BLaER1 treated with 17β-estradiol and CSF1 and Interleukin-3, amounts not matched to agents 10 nM and 100 nM (cell line): ENCODE results near the gene POLR2M.

Experiments
- H3K27ac ChIP-seq, 11 experiments: shearing (Covaris generic); formaldehyde crosslinking; 2 replicates each; pipeline ENCODE4 v1.8.1; 2022
- H3K27me3 ChIP-seq, 11 experiments: shearing (Covaris generic); formaldehyde crosslinking; 2 replicates each; pipeline ENCODE4 v1.8.1; 2022
- H3K36me3 ChIP-seq, 11 experiments: shearing (Covaris generic); formaldehyde crosslinking; 2 replicates each; pipeline ENCODE4 v1.8.1; 2022
- H3K4me1 ChIP-seq, 10 experiments: shearing (Covaris generic); formaldehyde crosslinking; 2 replicates each; pipeline ENCODE4 v1.8.1; 2022
- H3K4me2 ChIP-seq, 11 experiments: shearing (Covaris generic); formaldehyde crosslinking; 2 replicates each; pipeline ENCODE4 v1.8.1; 2022
- H3K4me3 ChIP-seq, 10 experiments: shearing (Covaris generic); formaldehyde crosslinking; 2 replicates each; pipeline ENCODE4 v1.8.1; 2022
- H3K9ac ChIP-seq, 11 experiments: shearing (Covaris generic); formaldehyde crosslinking; 2 replicates each; pipeline ENCODE4 v1.8.1; 2022
- H3K9me3 ChIP-seq, 11 experiments: shearing (Covaris generic); formaldehyde crosslinking; replicated peaks in 1 of 11; 2 replicates each; pipeline ENCODE4 v1.8.1; 2022
- H4K20me1 ChIP-seq, 11 experiments: shearing (Covaris generic); formaldehyde crosslinking; 2 replicates each; pipeline ENCODE4 v1.8.1; 2022
- Cebpa-rat ChIP-seq, 11 experiments: shearing (Covaris generic); IDR thresholded peaks; 2 replicates each; pipeline ENCODE4 v1.8.1; 2022

Gene POLR2M

DNA sequence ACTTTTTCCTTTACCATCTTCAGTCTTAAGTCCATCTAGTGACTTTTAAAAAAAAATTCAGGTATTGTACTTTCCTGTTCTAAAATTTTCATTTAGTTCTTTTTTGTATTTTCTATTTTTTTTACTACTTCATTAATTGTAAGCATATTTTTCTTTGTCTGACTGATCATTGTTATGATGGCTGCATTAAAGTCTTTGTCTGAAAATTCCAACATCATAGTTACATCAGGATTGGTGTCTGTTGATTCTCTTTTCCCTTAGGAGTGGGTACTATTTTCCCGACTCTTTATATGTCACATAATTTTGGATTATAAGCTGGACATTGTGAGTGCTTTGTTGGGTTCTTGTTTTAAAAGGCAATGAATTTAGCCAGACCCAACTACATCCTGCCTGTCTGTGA lies 34.9 kb upstream of the POLR2M start:
- H3K4me3 ChIP-seq, result no peak overlapping the region
- H3K36me3 ChIP-seq, result no peaks in the 10 kb centered on the region
- no peaks in the 10 kb centered on the region for H3K9me3 ChIP-seq
- no peaks in the 10 kb centered on the region for H4K20me1 ChIP-seq
- TF ChIP-seq Cebpa-rat (IDR thresholded peaks at IDR 0.05), result no peak
- H3K27ac ChIP-seq, result no peak overlapping the region
- no peak overlapping the region for H3K9ac ChIP-seq
- no peak overlapping the region for H3K4me2 ChIP-seq
- no peaks in the 10 kb centered on the region for H3K4me1 ChIP-seq
- no peaks in the 10 kb centered on the region for H3K27me3 ChIP-seq

DNA sequence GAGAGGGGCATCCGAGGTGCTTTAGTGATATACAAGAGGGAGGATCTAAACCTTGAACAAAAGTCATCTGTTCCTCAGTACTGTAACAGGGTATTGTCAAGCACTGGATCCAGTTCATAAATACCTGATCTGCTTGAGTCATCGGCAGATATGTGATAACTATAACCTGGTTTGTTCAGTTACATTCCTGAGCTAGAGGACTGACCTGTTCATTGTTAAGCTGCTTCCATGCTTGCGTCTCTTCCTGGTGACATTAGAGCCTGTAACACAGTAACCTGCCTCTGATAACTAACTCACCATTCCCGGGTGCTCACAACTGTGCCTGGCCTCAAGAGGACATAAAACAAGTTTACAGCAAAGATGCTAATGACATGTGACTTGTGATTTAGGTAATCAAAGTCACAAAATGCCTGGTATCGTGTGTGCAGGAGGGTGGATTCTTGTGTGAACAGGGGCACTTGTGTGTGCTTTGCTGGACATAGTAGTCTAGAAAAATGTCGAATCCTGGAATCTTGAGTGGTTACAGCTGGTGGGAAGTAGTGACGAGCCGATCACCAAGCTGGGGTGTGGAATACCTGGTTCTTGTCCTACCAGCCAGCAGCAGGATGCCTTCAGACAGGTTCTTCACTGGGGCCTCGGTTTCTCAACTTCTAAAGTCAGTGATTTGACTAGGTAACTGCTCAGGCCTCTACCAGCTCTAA lies 30.9 kb upstream of the POLR2M start:
- Histone ChIP-seq H3K27ac (no peak overlapping the region), H3K9me3 (no peaks in the 10 kb centered on the region), H3K4me2 (no peak overlapping the region), H3K4me3 (no peak overlapping the region), H3K9ac (no peak overlapping the region), H3K27me3 (no peaks in the 10 kb centered on the region), H3K36me3 (no peaks in the 10 kb centered on the region), H3K4me1 (no peaks in the 10 kb centered on the region), H4K20me1 (no peaks in the 10 kb centered on the region)
- no peak for TF ChIP-seq Cebpa-rat (IDR thresholded peaks at IDR 0.05)

DNA sequence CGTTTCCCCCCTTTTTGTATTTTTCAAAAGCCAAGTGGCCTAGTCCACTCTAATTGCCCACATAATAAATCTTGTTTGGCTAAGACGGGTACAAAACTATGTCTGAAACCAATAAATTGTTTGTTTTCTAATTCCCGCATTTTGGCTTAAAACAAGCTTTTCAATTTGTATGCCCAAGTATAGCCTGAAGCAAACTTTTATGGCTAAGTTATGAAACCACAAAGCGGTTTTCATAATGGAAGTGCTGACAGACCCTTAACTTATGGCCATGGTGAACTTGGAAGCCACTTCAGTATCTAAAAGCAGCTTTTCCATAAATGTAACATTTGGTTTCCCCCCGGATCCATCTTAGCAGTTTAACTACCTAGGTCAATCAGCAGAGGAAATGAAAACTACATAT lies 29.9 kb upstream of the POLR2M start:
- no peak overlapping the region for H3K9ac ChIP-seq
- H3K4me2 ChIP-seq, result no peak overlapping the region
- H3K9me3 ChIP-seq, result no peaks in the 10 kb centered on the region
- no peaks in the 10 kb centered on the region for H4K20me1 ChIP-seq
- H3K4me3 ChIP-seq, result no peak overlapping the region
- no peak for TF ChIP-seq Cebpa-rat (IDR thresholded peaks at IDR 0.05)
- no peaks in the 10 kb centered on the region for H3K4me1 ChIP-seq
- H3K36me3 ChIP-seq, result no peaks in the 10 kb centered on the region
- no peaks in the 10 kb centered on the region for H3K27me3 ChIP-seq
- H3K27ac ChIP-seq, result no peak overlapping the region

GRCh38 chr15:57677204-57677603 lies 29.3 kb upstream of the POLR2M start:
- H4K20me1 ChIP-seq, result no peaks in the 10 kb centered on the region
- TF ChIP-seq Cebpa-rat (IDR thresholded peaks at IDR 0.05), result no peak
- H3K9ac ChIP-seq, result no peak overlapping the region
- no peaks in the 10 kb centered on the region for H3K9me3 ChIP-seq
- no peak overlapping the region for H3K4me3 ChIP-seq
- H3K27me3 ChIP-seq, result no peaks in the 10 kb centered on the region
- no peaks in the 10 kb centered on the region for H3K36me3 ChIP-seq
- H3K4me1 ChIP-seq, result no peaks in the 10 kb centered on the region
- H3K4me2 ChIP-seq, result no peak overlapping the region
- no peak overlapping the region for H3K27ac ChIP-seq

- Histone ChIP-seq H3K9me3 (no peaks in the 10 kb centered on the region), H3K4me3 (no peak overlapping the region), H3K4me1 (no peaks in the 10 kb centered on the region), H3K9ac (no peak overlapping the region), H4K20me1 (no peaks in the 10 kb centered on the region), H3K4me2 (no peak overlapping the region), H3K27me3 (no peaks in the 10 kb centered on the region), H3K36me3 (no peaks in the 10 kb centered on the region), H3K27ac (no peak overlapping the region)
- no peak for TF ChIP-seq Cebpa-rat (IDR thresholded peaks at IDR 0.05)
These were observed 26.5 kb upstream of the POLR2M start for GRCh38 chr15:57680021-57680420.

GRCh38 chr15:57681011-57681410 lies 25.5 kb upstream of the POLR2M start:
- Histone ChIP-seq H3K9ac (no peak overlapping the region), H3K4me2 (no peak overlapping the region), H3K27ac (no peak overlapping the region), H3K27me3 (no peaks in the 10 kb centered on the region), H4K20me1 (no peaks in the 10 kb centered on the region), H3K4me1 (no peaks in the 10 kb centered on the region), H3K4me3 (no peak overlapping the region), H3K36me3 (no peaks in the 10 kb centered on the region), H3K9me3 (no peaks in the 10 kb centered on the region)
- TF ChIP-seq Cebpa-rat (IDR thresholded peaks at IDR 0.05), result no peak

DNA sequence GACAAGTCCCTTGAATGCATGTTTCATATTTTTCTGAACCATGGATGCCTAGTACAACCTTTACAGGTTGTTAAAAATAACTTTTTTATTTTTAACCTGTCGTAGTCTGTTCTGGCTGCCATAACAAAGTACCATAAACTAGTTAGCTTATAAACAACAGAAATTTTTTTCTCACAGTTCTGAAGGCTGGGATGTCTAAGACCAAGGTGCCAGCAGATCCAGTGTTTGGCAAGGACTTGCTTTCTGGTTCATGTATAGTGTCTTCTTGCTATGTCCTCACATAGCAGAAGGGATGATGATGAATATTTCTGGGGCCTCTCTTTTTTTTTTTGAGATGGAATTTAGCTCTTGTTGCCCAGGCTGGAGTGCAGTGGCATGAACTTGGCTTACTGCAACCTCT lies 23.0 kb upstream of the POLR2M start:
- Histone ChIP-seq H3K9me3 (no peaks in the 10 kb centered on the region), H3K4me3 (no peak overlapping the region), H3K9ac (no peak overlapping the region), H3K36me3 (no peaks in the 10 kb centered on the region), H4K20me1 (no peaks in the 10 kb centered on the region), H3K4me1 (no peaks in the 10 kb centered on the region), H3K27me3 (no peaks in the 10 kb centered on the region), H3K27ac (no peak overlapping the region), H3K4me2 (no peak overlapping the region)
- TF ChIP-seq Cebpa-rat (IDR thresholded peaks at IDR 0.05), result no peak

- no peak overlapping the region for H3K4me2 ChIP-seq
- no peak overlapping the region for H3K4me3 ChIP-seq
- H3K9ac ChIP-seq, result no peak overlapping the region
- no peaks in the 10 kb centered on the region for H4K20me1 ChIP-seq
- H3K4me1 ChIP-seq, result no peaks in the 10 kb centered on the region
- no peak overlapping the region for H3K27ac ChIP-seq
- TF ChIP-seq Cebpa-rat (IDR thresholded peaks at IDR 0.05), result no peak
- no peaks in the 10 kb centered on the region for H3K27me3 ChIP-seq
- no peaks in the 10 kb centered on the region for H3K36me3 ChIP-seq
- H3K9me3 ChIP-seq, result no peaks in the 10 kb centered on the region
These were observed 21.9 kb upstream of the POLR2M start for GRCh38 chr15:57684491-57685151.

DNA sequence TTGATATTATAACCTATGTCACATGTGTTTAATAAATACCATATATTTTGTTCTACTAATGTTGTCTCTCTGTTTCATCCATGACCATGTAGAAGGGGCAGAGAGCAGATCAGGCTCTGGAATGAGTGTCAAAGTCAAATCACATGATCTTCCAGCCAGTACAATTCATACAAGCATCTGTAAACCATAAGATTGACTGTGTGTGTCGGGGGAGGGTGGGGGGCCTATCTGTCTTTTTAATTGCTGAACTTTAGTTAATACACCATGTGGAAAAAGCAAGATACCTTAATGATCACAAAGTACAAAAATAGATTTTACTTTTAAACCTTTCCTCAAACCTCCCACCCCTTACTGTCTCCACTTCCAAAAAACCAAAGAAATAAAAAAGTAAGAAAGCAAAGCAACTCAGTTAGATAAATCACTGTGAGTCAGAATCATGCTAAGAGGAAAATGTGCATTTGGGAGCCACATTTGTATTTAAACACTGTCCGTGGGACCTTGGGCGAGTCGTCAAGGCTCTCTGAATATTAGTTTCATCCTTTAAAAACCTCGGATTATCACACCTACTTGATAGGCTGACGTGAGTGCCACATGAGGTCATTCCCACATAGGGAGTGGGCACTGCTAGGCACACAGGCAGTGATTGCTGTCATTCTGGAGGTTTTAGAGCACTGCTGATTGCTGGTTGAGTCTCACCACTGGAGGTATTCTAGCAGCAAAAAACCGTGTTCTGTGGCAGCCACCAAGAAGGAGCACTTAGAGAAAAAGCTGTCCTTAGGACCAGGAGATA lies 21.0 kb upstream of the POLR2M start:
- H3K4me1 ChIP-seq, result no peaks in the 10 kb centered on the region
- no peaks in the 10 kb centered on the region for H3K36me3 ChIP-seq
- no peaks in the 10 kb centered on the region for H3K9me3 ChIP-seq
- no peak overlapping the region for H3K9ac ChIP-seq
- H4K20me1 ChIP-seq, result no peaks in the 10 kb centered on the region
- no peak overlapping the region for H3K4me2 ChIP-seq
- H3K27me3 ChIP-seq, result no peaks in the 10 kb centered on the region
- no peak overlapping the region for H3K4me3 ChIP-seq
- TF ChIP-seq Cebpa-rat (IDR thresholded peaks at IDR 0.05), result no peak
- H3K27ac ChIP-seq, result no peak overlapping the region

DNA sequence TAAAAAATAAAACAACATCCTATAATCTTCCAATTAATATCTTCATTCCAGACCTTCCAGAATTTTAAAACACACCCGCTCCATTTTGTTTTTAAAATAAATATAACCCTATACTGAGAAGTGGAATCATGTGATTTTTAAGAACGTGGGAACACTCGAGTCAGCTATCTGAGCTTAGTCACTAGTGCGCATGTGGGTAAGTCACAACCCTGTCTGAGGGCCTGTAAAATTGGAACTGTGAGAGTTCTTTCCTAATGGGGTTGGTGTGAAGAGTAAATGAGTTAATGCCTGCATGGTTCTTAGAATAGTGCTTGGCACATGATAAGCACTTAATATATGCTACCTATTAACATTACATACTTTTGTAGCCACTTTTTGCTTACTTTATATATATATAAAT lies 19.9 kb upstream of the POLR2M start:
- H4K20me1 ChIP-seq, result no peaks in the 10 kb centered on the region
- H3K9me3 ChIP-seq, result no peaks in the 10 kb centered on the region
- H3K4me1 ChIP-seq, result no peaks in the 10 kb centered on the region
- no peak overlapping the region for H3K9ac ChIP-seq
- H3K4me2 ChIP-seq, result no peak overlapping the region
- no peak for TF ChIP-seq Cebpa-rat (IDR thresholded peaks at IDR 0.05)
- no peaks in the 10 kb centered on the region for H3K36me3 ChIP-seq
- H3K4me3 ChIP-seq, result no peak overlapping the region
- H3K27me3 ChIP-seq, result no peaks in the 10 kb centered on the region
- no peak overlapping the region for H3K27ac ChIP-seq
